GM10847 (cell line): ENCODE data around the gene KSR1.

Source experiments
- POLR2A ChIP-seq: IDR thresholded peaks from 2 replicates; pipeline ENCODE4 v1.6.1; 2011; ENCODE audit not compliant: insufficient read length; ENCODE audit errors: extremely low read depth

The KSR1 gene

DNA sequence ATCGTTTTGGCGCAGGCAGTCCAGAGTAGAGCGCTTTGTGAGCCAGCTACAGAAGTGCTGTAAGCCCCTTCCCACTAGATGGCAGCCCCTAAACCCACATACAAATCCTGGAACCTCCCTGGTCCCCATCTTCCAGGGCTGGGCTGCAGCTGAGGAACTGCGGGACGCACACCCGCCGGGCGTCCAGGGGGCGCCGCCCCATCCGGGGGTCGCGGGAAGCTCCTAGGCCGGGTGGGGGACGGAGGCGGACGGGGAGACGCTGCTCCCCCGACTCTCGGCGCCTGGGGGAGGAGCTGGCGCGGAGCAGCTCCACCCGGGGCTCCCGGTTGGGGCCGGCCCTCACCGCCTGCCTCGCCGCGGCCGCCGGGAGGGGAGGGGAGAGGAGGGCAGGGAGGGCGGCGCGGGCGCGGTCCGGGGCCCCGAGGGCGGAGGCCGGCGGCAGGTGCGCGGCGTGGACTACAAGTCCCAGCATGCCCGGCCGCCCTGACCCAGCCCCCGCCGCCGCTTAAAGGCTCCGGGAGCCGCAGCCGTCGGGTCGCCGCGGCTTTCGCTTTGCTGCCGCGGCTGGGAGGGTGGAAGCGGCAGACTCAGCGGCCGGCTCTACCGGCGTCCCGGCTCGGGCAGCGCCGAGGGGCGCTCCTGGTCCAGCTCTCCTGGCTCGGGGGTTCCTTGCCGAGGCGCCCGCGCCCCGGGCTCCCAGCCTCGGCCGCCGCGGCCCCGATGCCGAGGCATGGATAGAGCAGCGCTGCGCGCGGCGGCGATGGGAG lies at the start of gene KSR1:
Gene KSR1, plus strand, starts transcription at position 535 of the 767 bp plus-strand sequence. Its CDS starts 196 bp downstream, at position 731.
- TF ChIP-seq POLR2A: peak; percentile 66

DNA sequence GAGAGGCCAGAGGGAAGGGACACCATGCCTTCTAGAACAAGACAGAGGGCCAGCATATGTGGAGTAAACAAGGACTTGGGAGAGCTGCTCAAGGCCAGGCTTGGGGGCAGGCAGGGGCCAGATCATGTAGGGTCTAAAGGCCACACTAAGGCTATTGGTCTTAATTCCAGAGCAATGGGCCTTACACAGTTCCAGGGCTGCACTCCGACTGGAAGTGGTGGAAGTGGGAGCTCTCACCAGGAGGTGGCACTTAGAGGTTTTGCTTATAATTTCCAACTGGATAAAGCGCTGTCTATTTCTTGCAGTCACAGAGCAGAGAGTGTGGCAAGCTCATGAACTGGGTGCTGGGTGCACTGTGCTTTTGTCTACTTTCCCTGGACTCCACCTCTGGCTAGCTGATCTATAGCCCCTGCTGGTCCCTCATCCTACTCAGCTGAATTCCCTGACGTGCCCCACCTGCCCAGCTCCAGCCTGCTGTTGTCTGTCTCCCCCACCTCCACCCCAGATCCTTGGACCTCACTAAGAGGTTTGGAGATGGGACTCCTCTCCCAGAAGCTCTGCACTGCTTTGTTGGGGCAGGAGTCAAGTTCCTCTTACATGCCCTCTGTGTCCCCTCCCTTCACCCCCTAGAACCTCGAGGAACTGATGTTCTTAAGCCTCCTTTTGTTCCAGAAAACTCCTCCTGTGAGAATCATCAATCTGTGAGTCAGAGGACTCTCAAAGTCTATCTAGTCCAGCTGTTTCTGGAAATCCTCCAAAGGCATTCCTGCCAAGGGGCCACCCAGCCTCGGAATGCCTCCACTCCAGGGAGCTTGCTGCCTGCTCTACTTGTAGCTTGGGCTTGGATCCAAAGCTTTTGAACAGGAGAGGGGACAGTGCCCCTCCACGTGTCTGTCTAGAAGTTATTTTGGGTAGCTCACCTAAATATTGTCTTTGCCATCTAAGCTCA lies 48.1 kb upstream of the KSR1 start:
- no peak for TF ChIP-seq POLR2A

DNA sequence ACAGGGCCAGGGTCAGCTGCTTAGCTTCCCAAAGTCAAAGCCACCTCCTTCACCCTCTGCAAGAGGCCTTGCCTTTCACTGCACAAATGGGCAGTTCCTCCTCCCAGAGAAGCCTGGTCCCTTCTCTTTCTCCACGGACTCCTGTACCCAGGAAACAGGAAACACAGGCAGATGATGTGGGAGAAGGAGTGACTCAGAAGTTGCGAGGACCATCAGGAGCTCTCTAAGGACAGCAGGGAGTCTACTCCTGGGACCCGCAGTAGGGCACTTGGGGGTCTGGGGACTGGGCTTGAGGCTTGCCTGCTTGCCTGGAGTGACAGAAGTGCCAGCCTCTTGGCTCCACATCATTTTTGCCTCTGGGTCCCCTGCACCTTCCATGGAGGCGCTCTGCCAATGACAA lies 47.4 kb upstream of the KSR1 start:
- no peak for TF ChIP-seq POLR2A

DNA sequence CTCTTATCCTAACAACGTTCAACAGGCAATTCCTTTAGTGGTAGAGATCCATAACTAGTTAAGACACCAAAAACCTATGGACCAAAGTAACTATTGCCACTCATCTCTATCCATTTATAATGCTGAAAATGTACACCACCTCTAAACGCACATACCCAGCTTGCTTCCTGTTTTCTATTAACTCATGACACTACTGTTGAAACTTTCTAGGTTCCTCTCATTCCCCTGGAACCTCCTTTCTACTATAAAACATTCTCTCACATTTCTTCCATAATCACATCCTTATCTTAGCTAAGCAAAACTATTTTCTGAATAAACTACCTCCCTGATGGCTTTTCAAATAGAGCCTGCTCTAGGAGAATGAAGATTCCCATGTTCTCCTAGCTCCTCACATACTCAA lies 42.9 kb upstream of the KSR1 start:
- TF ChIP-seq POLR2A: no peak

DNA sequence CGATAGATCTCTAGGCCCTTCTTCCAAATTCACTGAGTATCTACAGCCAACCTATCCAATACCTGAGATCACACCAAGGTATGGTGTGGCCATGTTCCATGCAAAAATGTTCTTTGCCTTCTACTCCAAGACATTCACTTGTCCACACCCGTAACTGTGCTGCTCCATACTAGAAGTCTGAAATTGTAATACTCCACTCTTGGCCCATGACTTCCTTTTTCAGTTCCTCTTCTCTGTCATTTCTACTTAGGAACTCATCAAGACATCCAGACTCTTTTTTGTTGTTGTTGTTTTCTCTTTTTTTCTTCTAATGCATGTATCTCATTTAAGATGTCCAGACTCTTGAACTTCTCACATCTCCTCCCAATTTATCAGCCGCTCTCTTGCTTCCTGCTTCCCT lies 42.5 kb upstream of the KSR1 start:
- TF ChIP-seq POLR2A: no peak

DNA sequence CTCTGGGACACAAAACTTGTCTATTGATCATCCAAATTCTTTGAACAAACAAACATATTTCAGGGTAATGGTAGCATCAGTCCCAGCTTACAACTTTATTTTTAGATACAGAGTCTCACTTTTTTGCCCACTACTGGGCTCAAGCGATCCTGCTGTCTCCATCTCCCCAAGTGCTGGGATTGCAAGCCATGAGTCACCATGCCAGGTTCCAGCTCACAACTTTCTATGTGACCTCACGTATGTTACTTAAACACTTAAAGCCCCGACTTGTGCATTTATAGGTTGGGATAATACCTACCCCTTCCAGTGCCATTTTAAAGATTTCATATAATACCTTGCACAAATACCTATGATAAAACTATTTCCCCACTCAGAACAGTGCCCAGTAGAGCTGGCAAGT lies 42.0 kb upstream of the KSR1 start:
- TF ChIP-seq POLR2A: no peak

DNA sequence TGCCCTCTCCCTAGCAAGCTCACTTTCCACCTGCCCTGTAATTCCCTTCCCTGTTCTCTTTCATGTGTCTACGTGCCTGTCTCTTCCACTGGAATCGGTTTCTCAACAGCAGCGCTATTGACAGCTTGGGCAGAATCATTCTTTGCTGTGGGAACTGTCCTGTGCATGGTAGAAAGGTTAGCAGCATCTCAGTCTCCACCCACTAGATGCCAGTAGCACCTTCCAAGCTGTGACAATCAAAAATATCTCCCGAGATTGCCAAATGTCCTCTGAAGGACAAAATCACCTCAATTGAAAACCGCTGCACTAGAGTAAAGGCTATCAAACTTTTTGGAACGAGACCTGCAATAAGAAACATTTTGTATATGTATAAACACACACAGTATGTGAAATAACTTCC lies 41.6 kb upstream of the KSR1 start:
- no peak for TF ChIP-seq POLR2A

DNA sequence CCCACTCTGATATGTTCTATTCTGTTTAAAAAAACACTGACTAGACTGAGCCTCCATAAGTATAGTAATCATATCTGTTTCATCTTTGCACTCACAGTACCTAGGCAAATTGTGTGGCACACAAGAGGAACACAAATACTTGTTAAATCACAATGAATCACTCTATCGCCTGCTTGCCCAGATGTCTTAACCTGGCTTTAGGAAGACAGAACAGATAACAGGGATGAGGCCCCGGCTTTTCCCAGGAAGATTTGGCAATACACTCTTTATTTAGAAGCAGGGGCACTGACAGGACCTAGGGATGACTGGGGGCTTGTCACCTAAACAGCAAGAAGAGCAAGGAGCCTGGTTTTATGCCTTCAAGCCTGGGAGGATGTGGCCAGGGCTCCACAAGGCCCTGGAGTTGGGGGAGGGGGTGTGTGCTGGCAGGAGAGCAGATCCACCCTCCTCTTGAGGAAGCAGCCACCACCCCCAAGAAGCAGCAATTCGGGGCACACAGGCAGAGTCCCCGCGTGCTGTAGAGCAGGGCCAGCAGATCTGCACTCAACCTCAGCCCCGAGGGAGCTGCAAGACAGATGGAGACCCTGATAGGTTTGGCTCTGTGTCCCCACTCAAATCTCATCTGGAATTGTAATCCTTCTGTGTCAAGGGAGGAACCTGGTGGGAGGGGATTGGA lies 41.0 kb upstream of the KSR1 start:
- TF ChIP-seq POLR2A: no peak

DNA sequence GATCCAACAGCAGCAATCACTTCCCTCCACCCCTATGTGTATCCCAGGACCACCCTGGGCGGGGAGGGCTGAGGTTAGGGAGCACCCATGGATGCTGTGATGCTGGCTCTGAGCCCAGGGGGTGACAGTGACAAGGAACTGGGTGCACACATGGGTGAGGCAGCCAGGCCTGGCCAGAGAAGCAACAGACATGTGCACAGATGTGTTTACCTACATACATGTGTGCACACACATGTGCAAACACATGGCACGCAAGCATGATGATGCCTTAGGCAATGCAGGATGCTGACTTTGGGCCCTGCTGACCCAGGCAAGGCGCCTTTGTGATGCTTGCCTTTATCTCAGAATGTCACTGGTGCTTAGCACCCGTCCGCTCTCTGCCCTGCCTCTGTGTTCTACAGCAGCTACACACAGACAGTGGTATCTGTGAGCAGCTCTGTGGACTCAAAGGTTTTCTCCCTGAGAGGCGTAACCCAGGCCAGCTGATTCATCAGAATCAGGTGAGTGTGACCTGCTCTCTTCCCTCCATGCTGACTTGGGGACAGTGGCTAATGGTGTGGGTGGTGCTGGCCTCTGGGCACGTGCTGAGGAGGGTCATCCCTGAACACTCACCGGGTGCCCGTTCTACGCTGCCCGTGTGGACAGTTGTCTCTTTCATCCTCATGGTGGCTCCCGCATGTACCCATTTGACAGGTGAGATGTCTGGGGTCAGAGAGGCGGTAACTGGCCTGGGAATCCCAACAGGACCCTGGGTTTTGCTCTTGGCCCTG lies 38.5 kb upstream of the KSR1 start:
- no peak for TF ChIP-seq POLR2A

DNA sequence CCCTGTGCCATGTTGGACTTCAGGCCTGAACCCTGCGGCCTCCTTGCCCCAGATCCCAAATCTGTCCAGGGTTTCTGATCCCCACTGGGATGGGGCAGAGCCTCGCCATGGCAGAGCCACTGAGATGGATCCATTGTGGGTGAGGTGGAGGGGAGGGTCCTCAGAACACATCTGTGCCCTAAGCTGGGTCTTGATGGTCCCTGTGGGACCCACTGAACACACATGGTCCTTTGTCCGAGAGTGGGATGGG lies 38.0 kb upstream of the KSR1 start:
- TF ChIP-seq POLR2A: no peak

DNA sequence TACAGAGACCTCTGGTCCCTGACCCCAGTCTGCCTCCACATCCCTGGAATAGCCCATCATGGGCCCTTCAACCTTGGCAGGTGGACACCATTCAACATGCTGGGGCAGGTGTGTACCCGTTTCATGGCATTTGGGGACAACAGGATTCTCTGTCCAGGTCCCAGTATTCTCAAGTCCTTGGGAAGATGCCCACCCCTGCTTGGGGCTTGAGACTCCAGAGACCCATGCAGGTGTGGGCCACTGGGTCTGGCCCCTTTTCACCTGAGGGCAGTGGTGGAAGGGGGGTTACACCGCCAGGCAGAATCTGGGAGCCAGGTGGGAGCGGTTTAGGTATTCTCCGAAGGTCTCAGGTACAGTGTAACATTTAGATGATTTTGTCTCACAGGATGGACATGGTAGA lies 37.1 kb upstream of the KSR1 start:
- TF ChIP-seq POLR2A: no peak

DNA sequence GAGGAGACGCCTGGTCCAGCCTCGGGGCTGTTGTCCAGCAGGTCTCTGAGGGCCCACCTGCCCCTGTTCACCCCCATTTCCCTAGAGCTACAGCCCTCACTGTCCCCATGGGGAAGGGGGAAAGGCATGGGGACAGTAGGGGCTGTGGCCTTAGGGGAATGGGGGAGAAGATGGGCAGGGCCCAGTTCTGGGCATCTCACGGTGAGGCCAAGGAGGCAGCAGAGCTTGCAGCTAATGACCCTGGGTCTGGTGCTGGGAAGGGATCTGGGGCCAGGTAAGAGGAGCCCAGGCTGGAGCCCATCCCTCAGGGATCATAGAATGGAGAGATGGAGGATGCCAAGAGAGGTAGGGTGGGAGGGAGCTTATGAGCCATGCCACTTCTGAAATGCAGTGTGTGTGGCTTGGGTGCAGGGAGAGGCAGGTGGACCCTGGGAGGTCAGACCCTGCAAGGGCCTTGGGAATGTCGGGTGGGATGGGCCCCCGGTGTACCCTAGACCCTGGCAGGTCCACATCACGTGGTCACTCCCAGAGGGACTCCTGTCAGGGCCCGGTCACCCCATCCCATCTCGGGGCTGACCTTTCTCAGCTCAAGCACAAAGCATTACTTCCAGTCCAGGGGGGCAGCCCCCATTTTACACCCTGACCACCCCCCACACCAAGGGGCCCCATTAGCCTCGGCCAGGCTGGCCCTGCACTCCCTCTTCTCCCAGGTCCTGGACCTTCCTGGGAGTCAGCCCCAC lies 35.9 kb upstream of the KSR1 start:
- TF ChIP-seq POLR2A: no peak

DNA sequence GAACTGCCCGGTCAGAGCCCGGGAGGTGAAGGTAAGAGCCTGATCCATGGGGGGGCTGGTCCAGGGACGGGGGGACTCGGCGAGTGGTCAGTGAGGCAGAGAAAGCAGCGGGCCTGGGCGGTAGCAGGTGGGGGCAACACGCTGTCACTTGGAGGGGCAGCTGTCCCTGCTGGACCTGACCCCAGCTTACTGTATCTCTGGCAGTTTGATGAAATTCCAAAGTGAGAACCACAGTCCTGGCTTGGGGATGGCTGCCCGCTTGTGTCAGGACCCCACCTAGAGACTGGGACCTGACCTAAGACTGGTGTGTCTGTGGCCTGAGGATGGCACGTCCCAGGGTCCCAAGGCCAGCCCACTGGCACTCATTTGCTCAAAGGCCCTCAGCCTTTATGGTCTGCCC lies 35.1 kb upstream of the KSR1 start:
- no peak for TF ChIP-seq POLR2A

DNA sequence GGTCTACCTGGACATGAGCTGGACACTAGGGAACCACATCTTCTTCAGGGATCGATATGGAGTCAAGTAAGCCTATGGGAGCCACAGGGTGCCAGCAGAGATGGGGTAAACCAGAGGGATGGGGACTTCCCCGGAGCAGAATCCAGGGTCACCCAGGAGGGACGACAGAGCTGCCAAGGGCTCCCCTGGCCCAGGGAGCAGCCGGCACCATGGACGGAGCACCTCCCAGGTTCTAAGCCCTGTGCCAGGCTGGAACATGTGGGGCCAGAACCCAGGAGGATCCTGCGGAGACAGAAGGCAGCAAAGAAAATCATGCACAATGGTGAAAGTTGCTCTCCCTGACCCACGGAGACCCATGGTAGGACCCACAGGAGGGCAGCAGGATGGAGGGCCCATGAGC lies 33.6 kb upstream of the KSR1 start:
- TF ChIP-seq POLR2A: no peak

DNA sequence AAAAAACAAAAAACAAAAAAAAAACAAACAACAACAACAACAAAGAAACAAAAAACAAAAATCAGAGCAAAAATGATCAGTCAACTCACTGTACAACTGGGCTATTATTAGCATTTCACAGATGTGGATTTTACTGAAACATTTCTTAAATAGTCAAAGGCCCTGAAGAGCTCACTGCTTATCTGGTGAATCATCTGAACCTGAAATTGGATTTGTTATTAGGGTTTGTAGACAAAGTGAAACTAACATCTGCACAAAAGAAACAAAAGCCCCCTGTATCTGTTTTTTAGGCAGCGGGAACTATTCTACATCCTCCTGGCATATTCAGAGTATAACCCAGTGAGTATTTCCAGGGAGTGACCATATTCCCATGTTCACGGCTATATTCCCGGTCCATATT lies 32.6 kb upstream of the KSR1 start:
- TF ChIP-seq POLR2A: no peak

DNA sequence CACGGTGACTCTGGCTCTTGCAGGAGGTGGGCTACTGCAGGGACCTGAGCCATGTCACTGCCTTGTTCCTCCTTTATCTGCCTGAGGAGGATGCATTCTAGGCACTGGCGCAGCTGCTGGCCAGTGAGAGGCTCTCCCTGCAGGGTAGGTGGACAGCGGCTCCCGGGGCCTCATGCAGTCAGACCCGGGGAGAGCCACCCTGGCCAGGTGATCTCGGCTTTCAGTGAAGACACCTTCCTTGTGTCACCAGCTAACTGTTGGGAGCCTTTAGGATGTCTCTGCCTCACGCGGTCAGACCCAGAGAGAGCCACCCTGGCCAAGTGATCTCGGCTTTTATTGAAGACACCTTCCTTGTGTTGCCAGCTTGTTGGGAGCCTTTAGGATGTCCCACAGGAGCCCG lies 31.7 kb upstream of the KSR1 start:
- no peak for TF ChIP-seq POLR2A
